CD4-positive, alpha-beta T cell treated with Interleukin-6 for 4 hours (primary cell): ENCODE data around the gene ECT2.
"Not testable (repeated sequence)": the region's sequence is repeated elsewhere in the genome, so short reads cannot be mapped to it uniquely, and the experiment has no call there.

Experiments used
- DNase-seq: peaks from one replicate; pipeline ENCODE4 v3.0.0-alpha.2; 2020; ENCODE audit warnings: mixed read lengths

ECT2 gene

DNA sequence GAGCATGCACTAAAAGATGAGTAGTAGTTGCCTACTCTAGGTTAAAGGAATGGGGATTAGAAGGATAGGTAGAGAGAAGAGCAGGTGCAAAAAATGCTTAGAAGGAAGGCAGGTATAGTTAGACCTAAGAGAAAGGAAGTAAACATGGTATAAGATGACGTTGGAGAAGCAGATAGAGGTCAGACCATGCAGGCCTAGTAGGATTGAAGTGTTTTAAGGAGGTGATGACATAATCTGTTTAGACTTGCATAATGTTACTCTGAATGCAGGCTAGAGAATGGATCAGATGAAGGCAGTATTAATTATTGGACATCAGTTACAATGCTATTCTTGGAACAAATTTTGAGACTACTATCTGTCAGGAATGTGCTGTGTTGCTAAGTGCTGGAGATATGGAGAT lies 11.1 kb upstream of the ECT2 start:
- no peak for DNase-seq

DNA sequence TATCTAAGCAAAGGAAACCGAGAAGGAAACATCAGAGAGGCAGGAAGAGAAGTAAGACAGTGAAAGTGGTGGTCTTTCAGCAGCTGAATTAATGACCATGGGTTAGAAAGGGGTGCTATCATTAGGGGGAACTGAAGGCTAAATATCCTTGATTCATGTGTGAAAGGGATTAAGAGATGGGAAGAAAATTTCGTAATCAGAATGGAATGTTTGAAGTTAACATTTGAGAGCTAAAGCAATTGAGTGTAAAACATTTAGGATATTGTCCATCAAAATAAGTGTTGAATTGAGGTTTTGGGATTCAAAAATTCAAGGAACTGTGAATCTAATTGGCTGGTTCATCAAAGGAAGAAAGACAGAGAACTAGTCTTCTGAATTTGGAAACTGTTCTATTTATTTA lies 4.1 kb upstream of the ECT2 start:
- DNase-seq, result no peak

DNA sequence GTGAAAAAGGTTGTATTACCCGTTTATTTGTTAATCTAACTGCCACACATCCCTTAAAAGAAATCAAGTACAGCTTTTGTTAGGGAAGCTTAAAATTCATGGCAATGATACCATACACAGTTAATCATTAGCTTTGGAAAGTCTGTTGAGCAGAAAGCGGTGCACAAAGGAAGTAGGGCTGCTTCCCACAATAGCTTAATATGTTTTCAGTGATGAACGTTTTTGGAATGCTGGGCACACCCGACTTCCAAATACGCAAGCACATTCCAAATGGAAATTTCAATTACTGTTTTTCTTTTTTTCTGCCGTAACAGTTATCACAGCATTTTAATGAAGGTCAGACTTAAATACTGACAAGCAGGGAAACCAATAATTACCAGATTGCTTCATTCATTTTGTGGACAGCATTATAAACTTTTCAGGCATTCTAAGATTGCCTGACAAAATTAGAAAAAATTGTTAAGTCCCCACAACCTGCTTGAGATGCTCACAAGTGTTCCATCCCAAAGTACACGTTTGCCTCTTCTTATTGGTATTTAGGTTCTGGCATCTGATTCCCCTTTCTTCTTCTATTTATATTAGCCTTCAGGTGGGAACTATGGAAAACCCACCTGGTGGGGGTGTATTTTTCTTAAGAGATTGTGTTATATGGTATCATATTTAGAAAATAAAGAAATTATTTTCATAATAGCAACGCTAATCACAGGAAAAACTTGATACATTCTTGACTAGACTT lies 1.1 kb upstream of the ECT2 start:
- no peak for DNase-seq

DNA sequence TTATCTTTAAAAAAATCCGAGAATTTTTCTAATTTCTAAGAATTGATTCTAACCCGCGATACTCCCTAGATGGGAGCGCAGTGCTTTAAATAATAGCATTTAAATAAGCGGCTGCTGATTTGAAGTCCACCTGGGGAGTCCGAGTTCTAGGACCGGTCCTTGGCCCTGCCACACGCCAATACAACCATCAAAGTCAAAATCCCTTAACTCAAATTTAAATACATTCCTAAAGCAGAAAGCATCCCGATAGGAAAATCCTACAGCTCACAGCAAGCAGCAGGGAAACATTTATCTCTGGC lies 508 bp upstream of the ECT2 start:
- DNase-seq, result peak; percentile 6

GRCh38 chr3:172751175-172751704 lies 714 bp downstream of the ECT2 start:
- no peak for DNase-seq

DNA sequence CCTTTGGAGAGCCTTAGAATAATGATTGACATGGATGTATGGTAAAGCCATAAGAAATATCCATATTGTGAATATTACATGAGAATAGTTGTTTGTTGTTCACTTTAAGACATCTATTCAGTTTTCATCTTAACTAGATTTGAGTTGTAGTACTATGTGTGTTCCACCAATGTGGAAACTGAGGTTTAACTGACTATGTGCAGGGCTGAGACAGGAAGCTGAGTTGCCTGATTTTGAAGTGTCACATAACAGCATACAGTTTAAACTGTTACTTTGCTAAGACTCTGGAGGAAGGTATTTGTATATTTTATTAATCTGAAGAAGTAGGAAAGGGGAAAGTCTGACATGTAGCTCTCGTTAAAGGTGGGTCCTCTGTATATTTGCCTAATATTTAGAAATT lies 2.1 kb downstream of the ECT2 start:
- no peak for DNase-seq

GRCh38 chr3:172753125-172753524 lies 2.6 kb downstream of the ECT2 start:
- no peak for DNase-seq

GRCh38 chr3:172760416-172760815 lies 9.9 kb downstream of the ECT2 start:
- not testable (repeated sequence) for DNase-seq

DNA sequence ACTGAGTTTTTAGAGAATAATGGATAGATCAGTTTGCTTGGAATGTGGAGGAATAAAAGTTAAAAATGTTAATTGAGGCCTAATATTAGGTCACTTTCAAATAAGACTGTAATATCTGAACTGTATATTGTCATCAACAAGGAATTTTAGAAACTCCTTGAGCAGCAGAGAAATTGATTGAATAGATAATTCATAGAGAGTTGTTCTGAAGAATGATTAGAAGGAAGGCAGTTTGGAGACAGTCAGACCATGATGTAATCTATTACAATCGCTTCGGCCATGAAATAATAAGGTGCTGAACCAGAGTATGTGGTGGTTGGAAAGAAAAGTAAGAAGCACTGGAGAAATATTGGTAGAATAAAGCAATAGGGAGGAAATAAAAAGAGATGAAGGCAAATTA lies 15.7 kb downstream of the ECT2 start:
- no peak for DNase-seq

DNA sequence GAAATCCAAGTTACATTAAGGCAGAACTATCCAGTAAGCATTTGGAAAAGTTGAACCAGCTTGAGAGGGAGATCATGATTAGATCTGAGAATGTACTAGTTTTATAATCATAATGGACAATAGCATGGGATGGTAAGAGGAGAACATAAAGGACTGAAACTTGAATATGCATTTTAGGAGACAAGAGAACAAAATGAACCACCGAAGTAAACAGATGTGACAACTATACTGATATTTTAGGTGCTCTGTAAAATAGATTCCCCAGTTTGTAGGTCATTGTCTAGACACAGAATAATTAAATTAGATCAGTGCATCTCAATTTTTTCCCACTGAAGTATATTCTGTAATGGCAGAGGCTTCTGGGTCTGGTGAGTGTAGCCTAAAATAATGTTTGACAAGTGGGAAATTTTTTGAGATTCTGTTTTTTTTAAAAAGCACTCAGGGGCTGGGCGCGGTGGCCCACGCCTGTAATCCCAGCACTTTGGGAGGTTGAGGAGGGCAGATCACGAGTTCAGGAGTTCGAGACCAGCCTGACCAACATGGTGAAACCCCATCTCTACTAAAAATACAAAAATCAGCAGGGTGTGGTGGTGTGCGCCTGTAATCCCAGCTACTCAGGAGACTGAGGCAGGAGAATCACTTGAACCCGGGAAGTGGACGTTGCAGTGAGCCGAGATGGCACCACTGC lies 16.3 kb downstream of the ECT2 start:
- no peak for DNase-seq

DNA sequence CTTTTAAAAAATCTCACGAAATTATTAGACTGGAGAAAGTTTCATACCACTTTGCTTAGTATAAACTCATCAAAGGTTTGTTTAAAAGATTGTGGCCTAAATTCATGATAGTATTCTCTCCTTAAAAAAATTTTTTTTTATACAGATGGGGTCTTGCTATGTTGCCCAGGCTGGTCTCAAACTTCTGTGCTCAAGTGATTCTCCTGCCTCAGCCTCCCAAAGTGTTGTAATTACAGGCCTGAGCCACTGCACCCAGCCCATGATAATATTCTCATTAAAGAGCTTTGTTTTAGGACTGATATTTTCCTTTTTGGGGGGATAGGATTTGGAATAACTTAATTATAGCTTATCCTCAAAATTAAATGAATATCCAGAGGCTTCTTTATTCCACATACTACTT lies 19.9 kb downstream of the ECT2 start:
- DNase-seq, result no peak

GRCh38 chr3:172771672-172772071 lies 21.1 kb downstream of the ECT2 start:
- DNase-seq, result no peak

- no peak for DNase-seq
Measured at GRCh38 chr3:172776049-172776717, 25.7 kb downstream of the ECT2 start.

DNA sequence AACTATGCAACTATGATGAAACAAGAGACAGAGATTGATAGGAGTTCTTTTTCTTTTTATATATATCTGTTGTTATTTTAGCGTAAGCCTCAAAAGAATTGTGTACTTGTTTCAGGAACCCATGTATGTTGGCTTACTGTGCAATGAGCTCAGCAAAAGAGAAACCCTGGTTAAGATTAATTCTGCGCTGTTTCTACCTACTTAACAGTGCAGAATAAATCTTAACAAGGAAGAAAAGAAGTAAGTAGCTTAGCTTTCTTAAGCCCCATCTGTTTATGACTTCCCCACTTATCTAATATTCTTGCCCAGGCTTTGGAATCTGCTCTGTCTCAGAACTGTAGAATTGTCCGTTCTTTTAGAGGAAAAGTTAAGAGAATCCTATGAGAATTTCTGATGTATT lies 27.4 kb downstream of the ECT2 start:
- no peak for DNase-seq

DNA sequence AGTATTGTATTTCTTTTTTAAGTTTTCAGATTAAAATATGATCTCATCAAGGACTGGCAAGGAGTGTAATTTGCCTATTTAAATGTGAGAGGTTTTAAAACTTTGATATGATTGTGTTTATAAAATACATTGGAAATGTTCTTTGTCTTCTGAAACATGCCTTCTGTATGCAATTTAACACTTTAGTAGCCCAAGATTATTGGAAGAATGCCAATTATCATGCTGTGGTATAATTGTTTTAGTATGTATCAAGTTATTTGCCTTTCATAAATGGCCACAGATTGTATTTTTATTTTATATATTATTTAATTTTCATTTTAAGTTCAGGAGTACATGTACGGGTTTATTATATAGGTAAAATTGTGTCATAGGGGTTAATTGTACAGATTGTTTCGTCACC lies 31.7 kb downstream of the ECT2 start:
- DNase-seq, result no peak

DNA sequence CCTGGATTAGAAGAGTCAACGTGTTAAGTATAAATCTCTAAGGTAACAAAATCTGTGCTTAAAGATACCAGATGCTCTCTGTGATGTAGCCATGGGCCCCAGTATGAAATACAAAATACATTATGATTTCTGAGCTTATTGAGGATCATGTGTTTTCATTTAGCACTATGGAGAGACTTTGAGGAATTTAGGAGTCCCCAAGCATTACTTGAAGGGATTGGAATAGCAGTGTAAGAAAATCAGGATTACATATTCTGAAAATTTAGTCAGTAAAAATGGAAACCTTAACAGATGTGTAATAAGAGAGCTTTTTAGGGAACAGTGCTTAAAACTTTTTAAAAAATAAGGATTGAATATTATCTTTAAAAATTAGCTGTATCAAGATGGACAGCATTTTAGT lies 35.5 kb downstream of the ECT2 start:
- no peak for DNase-seq

GRCh38 chr3:172787019-172787418 lies 36.5 kb downstream of the ECT2 start:
- DNase-seq, result no peak

DNA sequence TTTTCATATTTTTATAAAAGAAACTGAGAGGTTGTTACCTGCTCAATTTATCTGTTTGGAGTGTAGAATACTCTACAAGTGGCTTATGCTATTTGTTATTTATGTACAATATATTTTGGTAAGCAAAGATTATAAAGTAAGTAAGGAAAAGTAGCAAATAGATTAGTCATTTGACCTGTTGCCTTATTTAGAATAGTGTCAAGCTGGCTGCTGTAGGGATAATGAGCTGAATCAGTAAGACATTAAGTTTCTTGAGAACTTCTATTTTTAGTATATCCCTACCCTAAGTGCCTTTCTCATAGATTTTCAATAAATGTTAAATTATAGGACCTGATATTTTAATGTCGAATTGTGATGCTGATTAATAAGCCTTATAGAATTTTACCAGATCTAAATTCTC lies 37.2 kb downstream of the ECT2 start:
- DNase-seq, result no peak

- no peak for DNase-seq
Measured at GRCh38 chr3:172799246-172799645, 48.7 kb downstream of the ECT2 start.

DNA sequence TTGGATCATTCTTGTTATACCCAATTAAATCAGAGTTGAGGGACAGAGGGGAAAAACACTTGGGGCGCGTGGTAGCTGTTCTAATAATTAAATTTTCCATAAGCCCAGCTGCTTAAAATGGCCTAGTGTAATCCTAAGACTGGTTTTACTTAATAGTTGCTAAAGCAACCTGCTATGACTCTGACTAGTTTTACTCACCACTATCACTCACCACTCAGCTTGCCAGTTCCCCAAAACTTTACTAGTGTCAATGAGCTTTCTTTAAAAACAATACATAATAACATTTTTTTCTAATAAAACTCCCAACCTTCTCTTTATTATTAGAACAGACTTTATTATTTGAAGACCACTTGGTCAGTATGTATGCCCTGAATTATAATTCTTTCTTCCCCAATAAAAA lies 49.6 kb downstream of the ECT2 start:
- DNase-seq, result no peak

GRCh38 chr3:172803489-172803888 lies 53.0 kb downstream of the ECT2 start:
- DNase-seq, result no peak

DNA sequence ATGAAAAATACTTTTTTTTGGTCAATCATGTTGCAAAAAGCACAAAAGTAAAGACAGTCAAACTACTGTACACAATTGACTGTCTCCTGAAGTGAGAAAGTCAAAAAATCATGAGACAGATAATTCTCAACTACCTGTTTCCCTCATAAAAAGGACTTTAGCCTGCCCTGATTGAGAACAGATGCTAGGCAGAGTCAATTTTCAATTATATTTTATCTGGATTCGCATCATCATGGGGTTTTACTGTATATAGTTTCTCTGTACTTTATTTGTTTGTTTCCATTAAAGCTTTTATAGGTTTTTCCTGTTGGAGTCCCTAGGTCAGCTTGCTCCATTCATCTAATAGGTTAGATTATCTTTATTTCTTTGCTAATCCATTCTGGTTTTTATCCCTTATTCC lies 53.8 kb downstream of the ECT2 start:
- no peak for DNase-seq

- no peak for DNase-seq
Measured at GRCh38 chr3:172808969-172809546, 58.5 kb downstream of the ECT2 start.

DNA sequence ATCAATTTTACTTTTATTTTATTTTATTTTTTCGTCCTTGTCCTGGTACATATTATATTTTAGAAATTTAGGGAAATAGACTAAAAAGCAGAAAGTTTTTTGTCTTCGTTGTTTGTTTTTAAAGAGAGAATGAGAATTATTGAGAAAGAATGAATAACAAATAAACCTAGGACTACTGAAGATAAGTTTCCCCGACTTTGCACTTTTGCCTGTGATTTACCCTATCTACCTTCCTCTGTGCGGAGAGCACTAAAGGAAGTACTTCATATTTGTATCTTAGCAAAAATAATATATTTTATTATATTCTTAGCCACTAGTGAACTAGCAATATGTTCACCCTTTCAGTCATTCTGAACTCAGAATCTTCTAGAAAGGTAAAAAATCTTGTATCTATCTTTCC lies 60.6 kb downstream of the ECT2 start:
- DNase-seq, result no peak
